ENCODE results near the gene SAP25.

- TF ChIP-seq CTCF (IDR thresholded peaks at IDR 0.05) = no peak
- TF ChIP-seq POLR2A (IDR thresholded peaks at IDR 0.05) = no peak
- no peak for TF ChIP-seq EP300 (IDR thresholded peaks at IDR 0.05; ENCODE audit: low read depth)
- TF ChIP-seq POLR2AphosphoS5 (IDR thresholded peaks at IDR 0.05) = peak in 2 of 3 donors; percentile 28 to 64
Measured at GRCh38 chr7:100586266-100587025, 12.7 kb upstream of the SAP25 start, which contains the start of gene FBXO24.

All from transverse colon (tissue), 4 donors.